Keratinocyte (primary cell): Measurements from ENCODE around the gene MFN2. TPM values are rescaled to one million over a fixed set of nuclear protein-coding genes. Genes with fewer than 3 reads are reported as not detected.

Source experiments
- DNase-seq: peaks from one replicate; pipeline ENCODE4 v3.0.0-alpha.2; 2011; ENCODE audit warnings: low read depth, missing footprints, low spot score
- FAIRE-seq: peaks from 2 replicates; lab custom pipeline; 2011; peaks lifted over from hg19 to GRCh38; lab: Jason Lieb, UNC
- H2AFZ ChIP-seq: 2 replicates; pipeline ENCODE4 v1.6.0; 2012; ENCODE audit warnings: low read length, control low read depth, inconsistent platforms; ENCODE audit not compliant: control insufficient read depth
- H3K27ac ChIP-seq: 2 replicates; pipeline ENCODE4 v1.5.1; 2011; ENCODE audit warnings: low read length; ENCODE audit not compliant: control insufficient read depth, insufficient read depth
- H3K27me3 ChIP-seq: 3 replicates; pipeline ENCODE4 v1.6.0; 2011; ENCODE audit warnings: low read length; ENCODE audit not compliant: control insufficient read depth, insufficient read depth; ENCODE audit errors: extremely low read depth
- H3K36me3 ChIP-seq, 2 experiments: 2 replicates in 1 of 2; 3 replicates in 1 of 2; pipeline ENCODE4 v1.5.1; 2011; ENCODE audit warnings: low read length in 2 of 2, mild to moderate bottlenecking in 1 of 2; ENCODE audit not compliant: control insufficient read depth in 2 of 2, insufficient read depth in 2 of 2; ENCODE audit errors: extremely low read depth in 1 of 2
- H3K4me1 ChIP-seq: 3 replicates; pipeline ENCODE4 v1.5.1; 2011; ENCODE audit warnings: low read length; ENCODE audit not compliant: control insufficient read depth, insufficient read depth; ENCODE audit errors: extremely low read depth
- H3K4me2 ChIP-seq: 3 replicates; pipeline ENCODE4 v1.6.0; 2011; ENCODE audit warnings: low read depth, low read length; ENCODE audit not compliant: control insufficient read depth, insufficient read depth; ENCODE audit errors: extremely low read depth
- H3K4me3 ChIP-seq, 3 experiments: fragments of 200-600 bp in 1 of 3; sonication (generic) in 1 of 3; 2 replicates in 2 of 3; 3 replicates in 1 of 3; pipeline ENCODE4 v1.5.1; 2011 to 2016; ENCODE audit warnings: low read length in 3 of 3, mild to moderate bottlenecking in 3 of 3, control low read depth in 2 of 3, inconsistent platforms in 1 of 3, low read depth in 1 of 3, mixed read lengths in 1 of 3, mixed run types in 1 of 3, moderate library complexity in 1 of 3; ENCODE audit not compliant: control insufficient read depth in 2 of 3, insufficient read depth in 2 of 3; ENCODE audit errors: extremely low read depth in 1 of 3
- H3K79me2 ChIP-seq: 2 replicates; pipeline ENCODE4 v1.6.0; 2012; ENCODE audit warnings: low read length; ENCODE audit not compliant: control insufficient read depth, insufficient read depth
- H3K9ac ChIP-seq: 3 replicates; pipeline ENCODE4 v1.6.0; 2011; ENCODE audit warnings: low read length; ENCODE audit not compliant: control insufficient read depth, insufficient read depth; ENCODE audit errors: extremely low read depth
- H3K9me1 ChIP-seq: 3 replicates; pipeline ENCODE4 v1.6.0; 2011; ENCODE audit warnings: low read length; ENCODE audit not compliant: control insufficient read depth, insufficient read depth; ENCODE audit errors: extremely low read depth
- H3K9me3 ChIP-seq: 2 replicates; pipeline ENCODE4 v1.5.1; 2012; ENCODE audit warnings: low read depth, low read length; ENCODE audit not compliant: control insufficient read depth
- H4K20me1 ChIP-seq: 3 replicates; pipeline ENCODE4 v1.6.0; 2011; ENCODE audit warnings: low read length; ENCODE audit not compliant: control insufficient read depth, insufficient read depth; ENCODE audit errors: extremely low read depth
- CTCF ChIP-seq, 3 experiments: IDR thresholded peaks in 1 of 3; conservative IDR thresholded peaks in 1 of 3; optimal IDR thresholded peaks in 1 of 3; 2 replicates in 2 of 3; 3 replicates in 1 of 3; pipeline versions ENCODE3 to v1.5.1; 2011; ENCODE audit warnings: low read length in 3 of 3, mild to moderate bottlenecking in 3 of 3, moderate library complexity in 2 of 3, control low read depth in 1 of 3, inconsistent platforms in 1 of 3; ENCODE audit not compliant: insufficient read depth in 2 of 3; ENCODE audit errors: extremely low read depth in 1 of 3
- EZH2 ChIP-seq: IDR thresholded peaks from one replicate; pipeline ENCODE4 v1.6.1; 2012; ENCODE audit warnings: inconsistent platforms, mild to moderate bottlenecking, low read length, moderate library complexity
- dilution Hi-C: fragments of 300-500 bp; cut with MboI; formaldehyde crosslinking; loops from one replicate; pipeline ENCODE4 v1.7.0; 2020; ENCODE audit warnings: low sequenced_read_pairs; ENCODE audit not compliant: extremely low pct_ligation_motif_present
- polyA plus RNA-seq, 5 experiments: library from polyadenylated mRNA; depleted of rRNA in 3 of 5; stranded (reverse) in 3 of 5; stranded (forward) in 1 of 5; unstranded in 1 of 5; fragments of >200 nt; gene quantifications; 1 replicate in 1 of 5; 2 replicates in 3 of 5; 3 replicates in 1 of 5; pipeline versions ENCODE4 v1.2.1 to v1.2.3, GENCODE V29; 2011 to 2012; ENCODE audit warnings: missing spikeins in 2 of 5, low read depth in 1 of 5, low replicate concordance in 1 of 5

The MFN2 gene
- polyA plus RNA-seq, 1 donor (not counting 4 experiments of a cell fraction or from before 2014, with no cell fraction given), result 102 TPM

DNA sequence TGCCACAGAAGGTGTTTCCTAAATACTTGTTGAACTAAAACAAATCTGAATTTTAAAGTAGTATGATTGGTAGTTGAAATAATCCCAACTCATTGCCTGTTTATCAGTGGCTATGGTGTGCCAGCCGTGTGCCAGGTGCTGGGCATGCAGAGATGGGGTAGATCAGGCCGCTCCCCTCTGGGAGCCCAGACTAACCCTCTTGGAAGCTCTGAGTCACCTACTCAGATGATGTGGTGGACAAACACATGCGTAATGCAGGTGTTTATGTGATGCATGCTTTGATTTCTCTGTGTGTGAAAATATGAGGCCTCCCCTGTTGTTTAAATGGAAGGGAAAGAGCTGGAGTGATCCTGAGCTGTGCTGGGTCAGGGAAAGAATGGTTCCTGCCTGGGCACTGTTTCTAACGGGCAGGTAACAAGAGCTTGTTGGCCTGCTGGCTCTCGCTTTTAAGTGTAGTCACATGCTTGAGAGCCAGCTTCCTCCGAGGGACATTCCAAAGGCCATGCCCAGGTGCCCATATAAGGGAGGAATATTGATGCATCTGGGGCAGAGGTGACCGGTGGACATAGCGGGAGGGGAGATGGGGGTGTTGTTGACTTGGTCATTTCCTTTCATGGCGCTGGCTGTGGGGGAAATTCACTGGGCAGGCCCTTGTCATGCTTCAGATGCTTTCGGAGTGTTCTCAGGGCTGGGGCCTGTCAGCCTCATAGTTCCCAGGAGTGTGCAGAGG is 10.2 kb downstream of the MFN2 start:
- H3K9me1 ChIP-seq, result no peaks in the 10 kb centered on the region
- H3K9ac ChIP-seq, result no peak overlapping the region
- no peak overlapping the region for H3K4me2 ChIP-seq
- H3K4me3 ChIP-seq, result no peak overlapping the region
- dilution Hi-C loops, result no loop called here
- FAIRE-seq (no peak), DNase-seq (no peak)
- no peak overlapping the region for H2AFZ ChIP-seq
- H4K20me1 ChIP-seq, result peaks cover 6% of the 10 kb centered on the region
- H3K27ac ChIP-seq, result no peak overlapping the region
- H3K27me3 ChIP-seq, result no peaks in the 10 kb centered on the region
- H3K4me1 ChIP-seq, result no peaks in the 10 kb centered on the region
- peaks cover 61% of the 10 kb centered on the region for H3K79me2 ChIP-seq
- TF ChIP-seq EZH2 (no peak), CTCF (optimal IDR thresholded peaks at IDR 0.05 in 1 of 3, IDR thresholded peaks at IDR 0.05 in 1 of 3, conservative IDR thresholded peaks at IDR 0.05 in 1 of 3; ENCODE audit: extremely low read depth in 1 of 3, insufficient read depth in 2 of 3, low read length in 3 of 3) (no peak)
- H3K9me3 ChIP-seq, result no peaks in the 10 kb centered on the region
- H3K36me3 ChIP-seq, result peaks cover 38 to 45% of the 10 kb centered on the region in 2 experiments

DNA sequence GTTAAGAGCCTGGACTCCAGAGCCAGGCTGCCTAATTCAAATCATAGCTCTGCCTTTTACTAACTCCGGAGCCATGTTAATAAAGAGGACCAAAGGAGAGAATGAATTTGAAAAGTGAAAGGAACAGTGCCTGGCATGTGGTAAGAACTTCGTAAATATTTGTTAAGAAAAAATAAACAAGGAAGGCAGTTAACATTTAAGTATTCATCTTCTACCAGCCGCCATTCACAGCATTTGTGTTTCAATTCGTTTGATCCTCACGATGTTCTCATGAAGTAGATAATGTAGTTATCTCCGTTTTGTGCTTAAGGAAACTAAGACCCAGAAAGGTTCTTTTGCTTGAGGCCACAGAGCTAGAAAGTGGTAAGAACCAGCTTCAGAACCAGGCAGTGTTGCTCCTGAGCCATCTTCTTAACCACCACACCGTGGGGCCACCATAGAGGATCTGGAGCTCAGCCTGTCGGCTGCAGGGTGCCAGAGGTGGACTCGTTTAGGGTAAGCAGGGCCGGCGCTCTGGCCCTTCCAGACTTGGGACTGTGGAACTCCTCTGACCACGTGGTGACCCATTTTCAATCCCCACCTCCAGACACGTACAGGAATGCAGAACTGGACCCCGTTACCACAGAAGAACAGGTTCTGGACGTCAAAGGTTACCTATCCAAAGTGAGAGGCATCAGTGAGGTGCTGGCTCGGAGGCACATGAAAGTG is 11.9 kb downstream of the MFN2 start:
- Histone ChIP-seq H3K36me3 (peaks cover 42 to 53% of the 10 kb centered on the region in 2 experiments), H3K4me1 (no peaks in the 10 kb centered on the region), H4K20me1 (peaks cover 7% of the 10 kb centered on the region), H3K9ac (no peak overlapping the region), H3K79me2 (peaks cover 44% of the 10 kb centered on the region), H2AFZ (no peak overlapping the region), H3K9me1 (no peaks in the 10 kb centered on the region), H3K4me2 (no peak overlapping the region), H3K9me3 (no peaks in the 10 kb centered on the region), H3K27ac (no peak overlapping the region), H3K4me3 (no peak overlapping the region), H3K27me3 (no peaks in the 10 kb centered on the region)
- FAIRE-seq (no peak), DNase-seq (no peak)
- dilution Hi-C loops, result no loop called here
- TF ChIP-seq CTCF (optimal IDR thresholded peaks at IDR 0.05 in 1 of 3, IDR thresholded peaks at IDR 0.05 in 1 of 3, conservative IDR thresholded peaks at IDR 0.05 in 1 of 3; ENCODE audit: extremely low read depth in 1 of 3, insufficient read depth in 2 of 3, low read length in 3 of 3), result no peak
- no peak for TF ChIP-seq EZH2
